HFF-Myc (cell line): ENCODE measurements around the gene CLRN2.

Experiments used
- DNase-seq: peaks from one replicate; pipeline ENCODE4 v3.0.0-alpha.2; 2011; ENCODE audit warnings: low read depth; ENCODE audit errors: extremely low read depth
- H3K4me3 ChIP-seq: replicated peaks from 2 replicates; pipeline ENCODE4 v1.5.1; 2011; ENCODE audit warnings: low read depth, mild to moderate bottlenecking, control low read depth, low read length
- TF ChIP-seq, protein P1 (sequence below): IDR thresholded peaks from 2 replicates; pipeline ENCODE4 v1.5.1; 2012; ENCODE audit warnings: mild to moderate bottlenecking, low read depth, low read length, control low read depth; ENCODE audit errors: missing control alignments

CLRN2 gene

GRCh38 chr4:17512973-17513665 lies 1.8 kb upstream of the CLRN2 start:
- TF ChIP-seq, protein P1, sequence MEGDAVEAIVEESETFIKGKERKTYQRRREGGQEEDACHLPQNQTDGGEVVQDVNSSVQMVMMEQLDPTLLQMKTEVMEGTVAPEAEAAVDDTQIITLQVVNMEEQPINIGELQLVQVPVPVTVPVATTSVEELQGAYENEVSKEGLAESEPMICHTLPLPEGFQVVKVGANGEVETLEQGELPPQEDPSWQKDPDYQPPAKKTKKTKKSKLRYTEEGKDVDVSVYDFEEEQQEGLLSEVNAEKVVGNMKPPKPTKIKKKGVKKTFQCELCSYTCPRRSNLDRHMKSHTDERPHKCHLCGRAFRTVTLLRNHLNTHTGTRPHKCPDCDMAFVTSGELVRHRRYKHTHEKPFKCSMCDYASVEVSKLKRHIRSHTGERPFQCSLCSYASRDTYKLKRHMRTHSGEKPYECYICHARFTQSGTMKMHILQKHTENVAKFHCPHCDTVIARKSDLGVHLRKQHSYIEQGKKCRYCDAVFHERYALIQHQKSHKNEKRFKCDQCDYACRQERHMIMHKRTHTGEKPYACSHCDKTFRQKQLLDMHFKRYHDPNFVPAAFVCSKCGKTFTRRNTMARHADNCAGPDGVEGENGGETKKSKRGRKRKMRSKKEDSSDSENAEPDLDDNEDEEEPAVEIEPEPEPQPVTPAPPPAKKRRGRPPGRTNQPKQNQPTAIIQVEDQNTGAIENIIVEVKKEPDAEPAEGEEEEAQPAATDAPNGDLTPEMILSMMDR: no peak
- H3K4me3 ChIP-seq: no peak overlapping the region

GRCh38 chr4:17515445-17516407 lies 761 bp downstream of the CLRN2 start:
- TF ChIP-seq, protein P1: no peak
- no peak for DNase-seq
- H3K4me3 ChIP-seq: no peak overlapping the region

More at GRCh38 chr4:17512973-17513665, 1.8 kb upstream of the CLRN2 start:
- no peak for DNase-seq

DNA sequence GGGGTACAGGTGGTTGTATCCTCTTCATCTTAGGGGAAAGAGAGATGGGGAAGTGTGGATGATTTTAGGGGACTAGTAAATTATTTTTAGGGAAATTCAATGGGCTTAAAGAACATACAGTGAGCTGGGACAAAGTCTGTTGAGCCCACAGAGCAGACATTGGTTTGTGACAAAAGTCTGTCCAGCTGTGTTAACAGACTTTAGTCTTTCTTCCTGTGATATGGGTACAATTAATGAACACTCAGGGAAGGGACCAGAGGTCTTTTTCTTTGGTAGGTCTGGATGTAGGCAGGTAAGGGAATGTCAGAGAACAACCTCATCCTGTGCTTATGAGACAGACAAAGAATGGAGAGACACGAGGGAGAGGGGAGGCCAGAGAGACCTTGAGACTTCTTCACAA lies 2.0 kb downstream of the CLRN2 start:
- DNase-seq: no peak
- no peak overlapping the region for H3K4me3 ChIP-seq
- TF ChIP-seq, protein P1: no peak

- TF ChIP-seq, protein P1: no peak
- no peak for DNase-seq
Measured at GRCh38 chr4:17517664-17518063, 2.7 kb downstream of the CLRN2 start.

DNA sequence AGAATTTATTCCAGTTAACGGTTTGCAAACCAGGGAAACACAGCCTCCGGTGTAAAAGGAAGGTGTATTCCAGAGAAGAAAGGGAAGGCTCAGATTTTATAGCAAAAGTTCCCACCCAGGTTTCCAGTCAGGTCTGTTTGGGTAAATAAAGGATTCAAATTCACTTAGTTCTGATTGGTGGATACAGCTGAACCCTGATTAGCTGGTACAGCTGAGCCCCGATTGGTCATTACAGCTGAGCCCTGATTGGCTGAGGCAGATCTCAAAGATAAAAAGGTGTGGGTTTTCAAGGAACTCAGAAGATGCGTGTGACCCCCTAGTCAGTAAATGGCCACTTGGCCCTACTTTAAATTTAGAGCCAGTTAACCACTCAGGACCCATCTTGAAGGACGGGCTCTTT lies 6.6 kb downstream of the CLRN2 start:
- DNase-seq: no peak
- TF ChIP-seq, protein P1: no peak
- no peak overlapping the region for H3K4me3 ChIP-seq

More at GRCh38 chr4:17517664-17518063, 2.7 kb downstream of the CLRN2 start:
- no peak overlapping the region for H3K4me3 ChIP-seq

DNA sequence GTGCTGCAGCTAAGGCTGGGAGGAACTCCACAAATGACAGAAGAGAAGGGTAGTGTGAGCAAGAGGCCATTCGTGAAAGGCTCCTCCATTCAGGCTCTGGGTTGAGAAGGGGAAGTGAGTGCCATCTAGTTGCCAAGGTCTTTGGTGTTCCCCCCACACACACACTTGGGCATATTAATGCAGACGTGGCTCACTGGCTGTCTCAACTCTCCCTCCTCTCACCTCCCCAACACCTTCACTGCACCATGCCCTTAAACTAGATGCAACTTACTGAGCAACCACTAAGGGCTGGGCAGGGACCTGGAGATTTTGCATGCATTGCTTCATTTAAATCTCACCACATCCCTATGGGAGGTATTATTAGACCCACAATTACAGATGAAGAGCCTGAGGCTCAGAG lies 8.7 kb downstream of the CLRN2 start:
- no peak for DNase-seq
- TF ChIP-seq, protein P1: no peak

More for the DNA sequence above, 8.7 kb downstream of the CLRN2 start:
- H3K4me3 ChIP-seq: no peak overlapping the region
